DND-41 (cell line): ENCODE results near the gene NUPR1.
"Not testable (repeated sequence)": the region's sequence is repeated elsewhere in the genome, so short reads cannot be mapped to it uniquely, and the experiment has no call there.

Experiments
- ATAC-seq: fragments of 200-7000 bp; cut with Tn5 transposase; 3 replicates; pipeline ENCODE4 v1.9.1; 2021; ENCODE audit warnings: low read depth; ENCODE audit not compliant: insufficient read depth
- DNase-seq: peaks from one replicate; pipeline ENCODE4 v3.0.0-alpha.2; 2020
- H2AFZ ChIP-seq: 2 replicates; pipeline ENCODE4 v1.6.0; 2012; ENCODE audit warnings: low read depth, low read length
- H3K27ac ChIP-seq: 2 replicates; pipeline ENCODE4 v1.5.1; 2012; ENCODE audit warnings: low read length, inconsistent platforms
- H3K27me3 ChIP-seq: fragments of 200-600 bp; sonication (generic); 2 replicates; pipeline ENCODE4 v1.6.0; 2012; ENCODE audit warnings: low read length, mild to moderate bottlenecking, inconsistent platforms; ENCODE audit not compliant: insufficient read depth, poor library complexity
- H3K36me3 ChIP-seq: 2 replicates; pipeline ENCODE4 v1.5.1; 2012; ENCODE audit warnings: low read length, inconsistent platforms; ENCODE audit not compliant: insufficient read depth
- H3K4me1 ChIP-seq: 2 replicates; pipeline ENCODE4 v1.5.1; 2012; ENCODE audit warnings: mild to moderate bottlenecking, low read length; ENCODE audit not compliant: insufficient read depth
- H3K4me2 ChIP-seq: 2 replicates; pipeline ENCODE4 v1.6.0; 2012; ENCODE audit warnings: mild to moderate bottlenecking, moderate library complexity, low read length, inconsistent platforms; ENCODE audit not compliant: insufficient read depth
- H3K4me3 ChIP-seq, 2 experiments: fragments of 200-600 bp in 1 of 2; shearing (Covaris generic) in 1 of 2; 2 replicates each; pipeline ENCODE4 v1.5.1; 2012 to 2016; ENCODE audit warnings: inconsistent platforms in 2 of 2, low read length in 2 of 2, mild to moderate bottlenecking in 2 of 2, low read depth in 1 of 2, moderate library complexity in 1 of 2
- H3K79me2 ChIP-seq: 2 replicates; pipeline ENCODE4 v1.6.0; 2012; ENCODE audit warnings: low read length, inconsistent platforms; ENCODE audit not compliant: insufficient read depth
- H3K9ac ChIP-seq: 2 replicates; pipeline ENCODE4 v1.6.0; 2012; ENCODE audit warnings: low read depth, mild to moderate bottlenecking, inconsistent platforms, low read length, moderate library complexity
- H3K9me3 ChIP-seq: 2 replicates; pipeline ENCODE4 v1.5.1; 2012; ENCODE audit warnings: low read length, moderate library complexity, mild to moderate bottlenecking, inconsistent platforms; ENCODE audit not compliant: insufficient read depth, severe bottlenecking
- H4K20me1 ChIP-seq: 2 replicates; pipeline ENCODE4 v1.6.0; 2012; ENCODE audit warnings: low read length; ENCODE audit not compliant: insufficient read depth
- EZH2 ChIP-seq: IDR thresholded peaks from 3 replicates; pipeline ENCODE4 v1.6.1; 2012; ENCODE audit warnings: borderline replicate concordance, low read depth, mild to moderate bottlenecking, moderate library complexity, low read length, inconsistent platforms; ENCODE audit not compliant: severe bottlenecking
- TF ChIP-seq, protein P1 (sequence below): IDR thresholded peaks from 2 replicates; pipeline ENCODE4 v1.5.1; 2012; ENCODE audit warnings: borderline replicate concordance, low read length, moderate library complexity, mild to moderate bottlenecking; ENCODE audit not compliant: poor library complexity, severe bottlenecking; ENCODE audit errors: extremely low read depth

Gene NUPR1

GRCh38 chr16:28528463-28528867 lies 10.3 kb downstream of the NUPR1 start:
- no peak overlapping the region for H3K27ac ChIP-seq
- no peaks in the 10 kb centered on the region for H3K79me2 ChIP-seq
- H3K36me3 ChIP-seq = no peaks in the 10 kb centered on the region
- H3K4me1 ChIP-seq = no peaks in the 10 kb centered on the region
- no peaks in the 10 kb centered on the region for H4K20me1 ChIP-seq
- no peak overlapping the region for H3K9ac ChIP-seq
- H3K9me3 ChIP-seq = no peaks in the 10 kb centered on the region
- TF ChIP-seq, protein P1, sequence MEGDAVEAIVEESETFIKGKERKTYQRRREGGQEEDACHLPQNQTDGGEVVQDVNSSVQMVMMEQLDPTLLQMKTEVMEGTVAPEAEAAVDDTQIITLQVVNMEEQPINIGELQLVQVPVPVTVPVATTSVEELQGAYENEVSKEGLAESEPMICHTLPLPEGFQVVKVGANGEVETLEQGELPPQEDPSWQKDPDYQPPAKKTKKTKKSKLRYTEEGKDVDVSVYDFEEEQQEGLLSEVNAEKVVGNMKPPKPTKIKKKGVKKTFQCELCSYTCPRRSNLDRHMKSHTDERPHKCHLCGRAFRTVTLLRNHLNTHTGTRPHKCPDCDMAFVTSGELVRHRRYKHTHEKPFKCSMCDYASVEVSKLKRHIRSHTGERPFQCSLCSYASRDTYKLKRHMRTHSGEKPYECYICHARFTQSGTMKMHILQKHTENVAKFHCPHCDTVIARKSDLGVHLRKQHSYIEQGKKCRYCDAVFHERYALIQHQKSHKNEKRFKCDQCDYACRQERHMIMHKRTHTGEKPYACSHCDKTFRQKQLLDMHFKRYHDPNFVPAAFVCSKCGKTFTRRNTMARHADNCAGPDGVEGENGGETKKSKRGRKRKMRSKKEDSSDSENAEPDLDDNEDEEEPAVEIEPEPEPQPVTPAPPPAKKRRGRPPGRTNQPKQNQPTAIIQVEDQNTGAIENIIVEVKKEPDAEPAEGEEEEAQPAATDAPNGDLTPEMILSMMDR = no peak
- TF ChIP-seq EZH2 = no peak
- no peak overlapping the region for H3K4me2 ChIP-seq
- ATAC-seq (no peak), DNase-seq (no peak)
- no peaks in the 10 kb centered on the region for H3K27me3 ChIP-seq
- no peak overlapping the region for H3K4me3 ChIP-seq
- no peak overlapping the region for H2AFZ ChIP-seq

DNA sequence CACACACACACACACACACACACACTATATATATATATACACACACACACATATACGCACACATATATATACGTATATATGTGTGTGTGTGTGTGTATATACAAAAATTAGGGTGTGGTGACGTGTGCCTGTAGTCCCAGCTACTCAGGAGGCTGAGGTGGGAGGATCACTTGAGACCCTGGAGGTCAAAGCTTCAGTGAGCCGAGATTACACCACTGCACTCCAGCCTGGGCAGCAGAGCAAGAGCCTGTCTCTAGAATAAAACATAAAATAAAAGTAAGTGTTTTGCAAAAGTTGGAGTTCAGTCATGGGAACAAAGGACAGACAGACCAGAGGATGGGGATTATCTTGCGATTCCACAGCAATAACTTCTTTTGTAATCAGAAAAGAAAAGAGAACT lies 10.8 kb downstream of the NUPR1 start:
- no peak overlapping the region for H3K9ac ChIP-seq

DNA sequence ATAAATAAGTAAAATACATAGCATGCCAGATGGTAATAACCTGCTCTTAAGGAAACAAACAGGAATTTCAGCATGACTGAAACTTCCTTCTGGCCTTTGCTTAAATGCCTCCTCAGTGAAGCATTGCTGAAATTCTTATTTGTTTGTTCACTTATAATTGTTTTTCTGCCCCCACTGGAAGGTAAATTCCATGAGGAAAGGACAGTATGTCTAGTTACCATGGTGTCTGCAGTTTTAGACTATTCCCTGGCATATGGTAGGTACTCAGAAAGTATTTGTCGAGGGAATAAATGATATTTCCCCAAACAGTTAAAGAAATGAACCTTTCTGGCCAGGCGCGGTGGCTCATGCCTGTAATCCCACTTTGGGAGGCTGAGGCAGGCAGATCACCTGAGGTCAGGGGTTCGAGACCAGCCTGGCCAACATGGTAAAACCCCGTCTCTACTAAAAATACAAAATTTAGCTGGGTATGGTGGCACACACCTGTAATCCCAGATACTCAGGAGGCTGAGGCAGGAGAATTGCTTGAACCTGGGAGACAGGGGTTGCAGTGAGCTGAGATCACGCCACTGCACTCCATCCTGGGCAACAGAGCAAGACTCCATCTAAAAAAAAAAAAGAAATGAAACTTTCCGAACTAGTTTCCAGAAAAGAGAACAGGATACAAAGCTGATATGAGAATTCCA lies 11.5 kb downstream of the NUPR1 start:
- ATAC-seq = not testable (repeated sequence)

More for the DNA sequence above, 10.8 kb downstream of the NUPR1 start:
- Histone ChIP-seq H3K4me2 (no peak overlapping the region), H4K20me1 (no peaks in the 10 kb centered on the region), H3K4me3 (no peak overlapping the region), H3K9me3 (no peaks in the 10 kb centered on the region), H2AFZ (no peak overlapping the region), H3K79me2 (no peaks in the 10 kb centered on the region), H3K36me3 (no peaks in the 10 kb centered on the region), H3K4me1 (no peaks in the 10 kb centered on the region), H3K27me3 (no peaks in the 10 kb centered on the region), H3K27ac (no peak overlapping the region)
- TF ChIP-seq, protein P1 = no peak
- no peak for TF ChIP-seq EZH2
- no peak for DNase-seq
- no peak for ATAC-seq

DNA sequence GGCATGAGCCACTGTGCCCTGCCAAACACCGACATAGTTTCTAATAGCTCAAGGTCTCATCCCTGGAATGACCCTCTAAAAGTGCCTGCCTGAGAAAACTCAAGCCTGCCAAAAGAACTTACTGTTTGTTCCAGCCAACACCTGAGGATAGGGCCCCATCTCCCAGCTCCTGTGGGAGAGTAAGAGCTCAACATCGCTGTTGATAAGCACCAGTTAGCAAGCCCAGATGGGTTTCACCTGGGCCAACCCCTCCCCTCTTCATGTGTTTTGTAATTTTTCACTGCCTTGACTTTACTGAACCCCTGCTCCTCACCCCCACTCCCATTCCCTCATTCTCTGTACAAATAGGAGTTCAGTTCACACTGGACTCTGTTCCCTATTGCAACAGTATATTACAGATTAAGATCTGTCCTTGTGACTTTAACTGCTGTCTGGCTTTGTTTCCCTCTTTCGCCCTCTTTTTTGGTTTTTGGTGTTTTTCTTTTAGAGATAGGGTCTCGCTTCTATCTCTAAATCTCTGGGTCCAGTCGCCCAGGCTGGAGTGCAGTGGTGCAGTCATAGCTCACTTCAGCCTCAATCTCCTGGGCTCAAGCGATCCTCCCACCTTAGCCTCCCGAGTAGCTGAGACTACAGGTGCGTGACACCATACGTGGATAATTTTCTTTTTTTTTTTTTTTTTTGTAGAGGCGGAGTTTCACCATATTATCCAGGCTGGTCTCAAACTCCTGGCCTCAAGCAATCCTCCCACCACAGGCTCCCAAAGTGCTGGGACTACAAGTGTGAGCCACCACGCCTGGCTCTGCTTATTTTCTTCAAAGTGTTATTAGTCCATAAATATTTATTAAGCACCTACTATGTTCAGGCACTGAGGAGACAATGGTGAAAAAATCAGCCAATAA lies 12.3 kb downstream of the NUPR1 start:
- Histone ChIP-seq H3K9me3 (no peaks in the 10 kb centered on the region), H3K79me2 (no peaks in the 10 kb centered on the region), H3K27ac (no peak overlapping the region), H3K27me3 (no peaks in the 10 kb centered on the region), H3K4me2 (no peak overlapping the region), H3K4me1 (no peaks in the 10 kb centered on the region), H3K36me3 (no peaks in the 10 kb centered on the region), H3K4me3 (no peak overlapping the region), H4K20me1 (no peaks in the 10 kb centered on the region), H2AFZ (no peak overlapping the region), H3K9ac (no peak overlapping the region)
- TF ChIP-seq EZH2 = no peak
- TF ChIP-seq, protein P1 = no peak
- DNase-seq = no peak
- no peak for ATAC-seq

More for the DNA sequence above, 11.5 kb downstream of the NUPR1 start:
- not testable (repeated sequence) for H2AFZ ChIP-seq, H3K4me2 ChIP-seq, H3K9ac ChIP-seq, H3K36me3 ChIP-seq, H4K20me1 ChIP-seq, H3K4me1 ChIP-seq, H3K79me2 ChIP-seq, H3K9me3 ChIP-seq, H3K27ac ChIP-seq, H3K27me3 ChIP-seq, H3K4me3 ChIP-seq, DNase-seq
